ENCODE measurements around the gene LRTM2.
"Not testable (repeated sequence)": the region's sequence is repeated elsewhere in the genome, so short reads cannot be mapped to it uniquely, and the experiment has no call there.

Gene LRTM2

GRCh38 chr12:1811281-1811947 lies 9.0 kb upstream of the LRTM2 start:
- no peak for DNase-seq (ENCODE audit: low spot score)

GRCh38 chr12:1811948-1812291 lies 8.4 kb upstream of the LRTM2 start:
- no peak for DNase-seq (ENCODE audit: low spot score)

- no peak for DNase-seq (ENCODE audit: low spot score)
Measured at GRCh38 chr12:1812650-1813302, 7.6 kb upstream of the LRTM2 start.

- no peak for DNase-seq (ENCODE audit: low spot score)
Measured at GRCh38 chr12:1814266-1814665, 6.1 kb upstream of the LRTM2 start.

DNA sequence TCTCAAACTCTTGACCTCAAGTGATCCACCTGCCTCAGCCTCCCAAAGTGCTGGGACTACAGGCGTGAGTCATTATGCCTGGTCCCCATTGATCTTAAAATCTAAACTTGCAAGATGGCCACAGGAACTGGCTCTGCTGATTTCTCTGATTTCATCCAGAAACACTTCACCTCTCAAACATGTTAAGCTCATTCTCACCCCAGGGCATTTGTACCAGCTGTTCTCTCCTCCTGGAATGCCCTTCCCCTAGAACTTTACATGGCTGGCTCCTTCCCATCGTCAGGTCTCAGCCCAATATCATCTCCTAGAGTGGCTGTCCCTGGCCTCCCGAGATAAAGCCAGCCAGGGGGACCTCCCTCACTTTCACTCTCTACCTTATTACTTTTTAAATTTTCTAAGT lies 5.3 kb upstream of the LRTM2 start:
- DNase-seq (ENCODE audit: low spot score): no peak

GRCh38 chr12:1815814-1816729 lies 4.3 kb upstream of the LRTM2 start:
- DNase-seq (ENCODE audit: low spot score): no peak

- DNase-seq (ENCODE audit: low spot score): no peak
Measured at GRCh38 chr12:1816730-1817348, 3.5 kb upstream of the LRTM2 start.

- DNase-seq (ENCODE audit: low spot score): not testable (repeated sequence)
Measured at GRCh38 chr12:1817928-1818327, 2.4 kb upstream of the LRTM2 start.

- DNase-seq (ENCODE audit: low spot score): no peak
Measured at GRCh38 chr12:1819050-1819449, 1.3 kb upstream of the LRTM2 start.

DNA sequence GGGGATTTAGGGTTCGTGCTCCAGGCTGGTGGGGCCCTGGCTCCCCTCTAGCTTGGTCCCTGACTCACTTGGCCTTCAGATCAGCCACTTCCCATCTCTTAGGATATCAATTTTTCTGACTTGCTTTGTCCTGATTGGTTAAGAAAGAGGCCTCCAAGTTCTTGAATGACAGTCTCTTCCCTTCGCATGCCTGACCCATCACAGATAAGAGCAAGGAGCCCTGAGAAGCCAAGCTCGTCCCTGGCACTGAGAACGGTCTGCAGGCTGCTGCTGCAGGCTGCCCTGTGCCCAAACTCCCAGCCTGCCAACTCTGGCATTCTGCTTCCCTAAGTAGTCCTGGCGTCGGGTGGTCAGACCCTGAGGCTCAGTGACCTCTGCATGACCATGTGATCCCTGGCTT lies 794 bp upstream of the LRTM2 start:
- no peak for DNase-seq (ENCODE audit: low spot score)

DNA sequence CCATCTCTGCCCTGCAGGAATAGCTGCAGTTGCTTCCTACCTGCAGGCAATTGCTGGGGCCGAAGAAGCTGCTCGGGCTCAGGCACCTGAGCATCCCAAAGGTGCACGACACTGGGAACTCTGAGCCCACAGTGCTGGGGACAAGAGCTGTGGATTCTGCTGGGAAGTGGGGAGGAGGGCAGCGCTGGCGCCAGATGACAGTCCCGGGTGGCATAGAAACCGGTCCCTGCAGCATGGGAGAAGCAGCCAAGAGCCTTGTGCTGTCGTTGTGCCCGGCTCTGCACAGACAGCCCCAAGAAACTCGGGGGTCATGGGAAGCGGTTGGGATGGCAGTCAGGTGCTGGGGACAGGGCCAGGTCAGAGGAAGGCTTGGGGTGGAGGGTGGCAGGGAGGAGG lies 529 bp downstream of the LRTM2 start:
- no peak for DNase-seq (ENCODE audit: low spot score)

- no peak for DNase-seq (ENCODE audit: low spot score)
Measured at GRCh38 chr12:1821805-1822204, 1.4 kb downstream of the LRTM2 start.

GRCh38 chr12:1822699-1823098 lies 2.3 kb downstream of the LRTM2 start:
- no peak for DNase-seq (ENCODE audit: low spot score)

DNA sequence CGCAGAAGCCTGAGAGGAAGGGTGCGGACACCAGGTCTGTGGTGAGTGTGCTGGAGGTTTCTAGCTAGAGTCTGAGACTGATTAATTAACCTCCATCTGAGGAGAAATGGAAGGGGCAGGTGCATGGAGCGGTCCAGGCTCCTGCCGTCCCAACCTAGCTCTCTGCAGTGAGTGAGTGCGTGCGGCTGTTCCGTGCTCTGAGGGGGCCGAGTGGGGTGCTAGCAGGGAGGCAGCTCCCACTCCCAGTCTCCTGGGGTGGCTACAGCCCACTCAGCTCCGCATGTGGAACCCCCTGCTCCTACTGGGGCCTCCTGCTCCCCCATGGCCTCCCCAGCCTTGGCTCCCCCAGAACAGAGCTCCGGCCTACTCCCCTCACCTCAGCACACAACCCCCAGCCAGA lies 2.9 kb downstream of the LRTM2 start:
- DNase-seq (ENCODE audit: low spot score): no peak

GRCh38 chr12:1825382-1826102 lies 5.2 kb downstream of the LRTM2 start:
- DNase-seq (ENCODE audit: low spot score): no peak

DNA sequence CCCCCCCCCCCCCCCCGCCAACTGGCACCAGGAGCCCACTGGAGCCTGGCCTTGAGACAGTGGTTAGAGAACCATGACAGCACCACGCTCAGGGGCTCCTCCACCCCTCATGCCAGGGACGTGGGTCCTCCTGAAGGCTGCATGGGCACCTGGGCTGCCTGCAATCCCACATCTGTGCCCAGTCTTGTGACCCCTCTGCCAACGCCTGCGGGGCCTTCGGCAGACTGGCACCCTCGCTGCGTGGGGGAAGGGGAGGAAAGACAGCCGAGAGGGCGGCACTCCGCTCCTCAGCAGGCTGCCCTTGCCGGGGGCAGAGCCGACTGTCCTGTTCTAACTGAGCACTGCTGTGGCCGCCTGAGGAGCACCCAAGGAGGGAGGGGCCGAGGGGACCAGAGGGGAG lies 6.0 kb downstream of the LRTM2 start:
- no peak for DNase-seq (ENCODE audit: low spot score)

DNA sequence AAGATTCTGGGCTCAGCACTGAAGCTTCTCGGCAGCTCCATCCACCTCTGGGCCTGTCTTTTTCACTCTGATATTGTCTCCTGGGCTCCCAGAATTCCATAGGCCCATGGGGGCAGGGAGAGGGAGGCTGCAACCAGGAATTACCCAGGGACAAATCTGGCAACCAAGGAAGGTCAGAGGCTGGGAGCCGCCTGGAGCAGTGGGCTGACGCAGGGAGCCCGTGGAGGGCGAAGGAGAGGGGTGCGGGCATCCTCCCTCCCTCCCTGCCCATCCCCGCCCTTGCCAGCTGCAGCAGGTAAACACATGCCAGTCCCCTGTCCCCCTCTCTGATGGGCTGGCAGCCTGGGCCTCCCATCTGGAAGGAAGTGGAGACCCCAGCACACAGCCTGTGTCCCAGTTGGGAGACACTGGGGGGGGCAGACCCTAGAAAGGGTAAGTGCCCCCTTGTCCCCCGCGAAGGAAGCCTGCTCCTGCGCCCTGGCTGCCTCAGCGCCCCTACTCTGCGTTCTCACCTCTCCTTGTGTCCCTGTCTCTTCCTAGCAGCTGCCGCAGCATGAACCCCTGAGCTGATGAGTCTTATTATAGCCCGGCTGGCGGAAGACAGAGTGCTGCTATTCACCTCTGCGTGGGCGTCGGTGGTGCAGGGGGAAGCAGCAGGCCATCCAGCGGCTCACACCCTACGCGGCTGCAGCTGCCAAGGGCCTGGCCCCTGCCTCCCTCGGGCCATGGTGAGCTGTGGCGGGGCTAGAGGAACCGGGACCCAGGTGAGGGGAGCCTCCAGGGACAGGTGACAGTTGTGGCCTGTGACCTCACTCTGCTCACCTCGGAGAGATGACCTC lies 6.7 kb downstream of the LRTM2 start:
- DNase-seq (ENCODE audit: low spot score): no peak

- no peak for DNase-seq (ENCODE audit: low spot score)
Measured at GRCh38 chr12:1827826-1828805, 7.8 kb downstream of the LRTM2 start.

- DNase-seq (ENCODE audit: low spot score): no peak
Measured at GRCh38 chr12:1828856-1829255, 8.5 kb downstream of the LRTM2 start.

Measured in NAMALWA (cell line).